D341Med (cell line): ENCODE measurements around the gene DHX34.
"Not testable (repeated sequence)": the region's sequence is repeated elsewhere in the genome, so short reads cannot be mapped to it uniquely, and the experiment has no call there.

Source experiments
- DNase-seq: peaks from one replicate; pipeline ENCODE4 v3.0.0; 2012; ENCODE audit warnings: low spot score

Gene DHX34, protein sequence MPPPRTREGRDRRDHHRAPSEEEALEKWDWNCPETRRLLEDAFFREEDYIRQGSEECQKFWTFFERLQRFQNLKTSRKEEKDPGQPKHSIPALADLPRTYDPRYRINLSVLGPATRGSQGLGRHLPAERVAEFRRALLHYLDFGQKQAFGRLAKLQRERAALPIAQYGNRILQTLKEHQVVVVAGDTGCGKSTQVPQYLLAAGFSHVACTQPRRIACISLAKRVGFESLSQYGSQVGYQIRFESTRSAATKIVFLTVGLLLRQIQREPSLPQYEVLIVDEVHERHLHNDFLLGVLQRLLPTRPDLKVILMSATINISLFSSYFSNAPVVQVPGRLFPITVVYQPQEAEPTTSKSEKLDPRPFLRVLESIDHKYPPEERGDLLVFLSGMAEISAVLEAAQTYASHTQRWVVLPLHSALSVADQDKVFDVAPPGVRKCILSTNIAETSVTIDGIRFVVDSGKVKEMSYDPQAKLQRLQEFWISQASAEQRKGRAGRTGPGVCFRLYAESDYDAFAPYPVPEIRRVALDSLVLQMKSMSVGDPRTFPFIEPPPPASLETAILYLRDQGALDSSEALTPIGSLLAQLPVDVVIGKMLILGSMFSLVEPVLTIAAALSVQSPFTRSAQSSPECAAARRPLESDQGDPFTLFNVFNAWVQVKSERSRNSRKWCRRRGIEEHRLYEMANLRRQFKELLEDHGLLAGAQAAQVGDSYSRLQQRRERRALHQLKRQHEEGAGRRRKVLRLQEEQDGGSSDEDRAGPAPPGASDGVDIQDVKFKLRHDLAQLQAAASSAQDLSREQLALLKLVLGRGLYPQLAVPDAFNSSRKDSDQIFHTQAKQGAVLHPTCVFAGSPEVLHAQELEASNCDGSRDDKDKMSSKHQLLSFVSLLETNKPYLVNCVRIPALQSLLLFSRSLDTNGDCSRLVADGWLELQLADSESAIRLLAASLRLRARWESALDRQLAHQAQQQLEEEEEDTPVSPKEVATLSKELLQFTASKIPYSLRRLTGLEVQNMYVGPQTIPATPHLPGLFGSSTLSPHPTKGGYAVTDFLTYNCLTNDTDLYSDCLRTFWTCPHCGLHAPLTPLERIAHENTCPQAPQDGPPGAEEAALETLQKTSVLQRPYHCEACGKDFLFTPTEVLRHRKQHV

DNA sequence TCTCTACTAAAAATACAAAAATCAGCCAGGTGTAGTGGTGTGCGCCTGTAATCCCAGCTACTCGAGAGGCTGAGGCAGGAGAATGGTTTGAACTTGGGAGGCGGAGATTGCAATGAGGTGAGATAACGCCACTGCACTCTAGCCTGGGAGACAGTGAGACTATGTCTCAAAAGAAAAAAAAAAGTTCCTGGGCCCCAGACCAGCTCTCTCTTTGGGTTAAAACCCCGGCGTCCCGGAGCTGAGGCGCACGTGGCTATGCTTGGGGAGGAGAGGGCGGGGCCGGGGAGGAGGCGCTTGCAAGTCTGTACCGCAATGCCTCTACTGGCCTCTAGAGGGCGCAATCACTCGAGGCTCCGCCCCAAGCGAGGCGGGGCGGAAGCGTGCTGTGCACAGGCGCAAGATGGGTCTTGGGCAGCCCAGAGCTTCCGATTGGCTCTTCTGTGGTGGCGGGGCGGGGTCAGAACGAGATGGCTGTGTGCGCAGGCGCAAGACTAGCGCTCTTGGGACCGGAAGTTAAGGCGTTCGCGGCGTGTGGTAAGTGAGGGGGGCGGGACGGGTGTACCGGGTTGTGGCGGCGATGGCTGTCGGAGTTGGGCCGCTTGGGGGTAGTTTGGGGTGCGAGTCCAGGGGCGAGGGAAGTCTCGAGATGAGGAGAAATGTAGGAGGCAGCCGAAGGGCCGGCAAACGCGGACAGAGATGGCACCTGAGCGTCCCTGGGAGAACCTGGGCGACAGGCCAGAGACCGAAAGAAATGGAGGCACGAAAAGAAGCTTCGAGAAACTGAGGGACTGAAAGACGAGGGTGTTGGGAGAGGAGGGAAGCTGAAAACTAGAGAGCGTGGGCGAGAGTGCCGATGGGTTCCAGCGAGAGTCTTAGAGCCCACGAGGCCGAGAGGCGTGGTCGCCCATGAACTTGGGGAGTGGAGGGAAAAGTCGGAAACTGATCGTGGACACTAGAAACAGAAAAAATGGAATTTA lies at the start of gene DHX34:
TSS of gene DHX34 (plus strand) at position 497 of the 977 bp plus-strand sequence. CDS start 3,716 bp downstream, outside the sequence.
- peak; percentile 99 for DNase-seq

DNA sequence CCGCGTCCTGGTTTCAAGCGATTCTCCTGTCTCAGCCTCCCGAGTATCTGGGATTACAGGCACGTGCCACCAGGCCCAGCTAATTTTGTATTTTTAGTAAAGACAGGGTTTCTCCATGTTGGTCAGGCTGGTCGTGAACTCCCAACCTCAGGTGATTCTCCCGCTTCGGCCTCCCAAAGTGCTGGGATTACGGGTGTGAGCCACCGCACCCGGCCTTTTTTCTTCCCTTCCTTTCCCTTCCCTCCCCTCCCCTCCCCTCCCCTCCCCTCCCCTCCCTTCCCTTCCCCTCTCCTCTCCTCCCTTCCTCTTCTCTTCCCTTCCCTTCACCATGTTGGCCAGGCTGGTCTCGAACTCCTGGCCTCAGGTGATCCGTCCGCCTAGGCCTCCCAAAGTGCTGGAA lies 48.2 kb upstream of the DHX34 start:
- not testable (repeated sequence) for DNase-seq

DNA sequence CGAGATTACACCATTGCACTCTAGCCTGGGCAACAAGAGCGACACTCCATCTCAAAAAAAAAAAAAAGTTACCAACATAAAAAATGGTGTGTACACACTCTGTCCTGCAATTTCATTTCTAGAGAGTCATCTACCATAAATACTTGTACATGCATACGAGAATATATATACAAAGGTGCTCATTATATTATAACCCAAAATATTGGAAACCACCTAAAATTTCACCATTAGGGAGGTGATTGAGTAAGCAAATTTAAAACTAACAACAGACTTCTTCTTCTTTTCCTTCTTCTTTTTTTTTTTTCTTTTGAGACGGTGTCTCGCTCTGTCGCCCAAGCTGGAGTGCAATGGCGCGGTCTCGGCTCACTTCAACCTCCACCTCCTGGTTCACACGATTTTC lies 46.9 kb upstream of the DHX34 start:
- DNase-seq, result no peak

DNA sequence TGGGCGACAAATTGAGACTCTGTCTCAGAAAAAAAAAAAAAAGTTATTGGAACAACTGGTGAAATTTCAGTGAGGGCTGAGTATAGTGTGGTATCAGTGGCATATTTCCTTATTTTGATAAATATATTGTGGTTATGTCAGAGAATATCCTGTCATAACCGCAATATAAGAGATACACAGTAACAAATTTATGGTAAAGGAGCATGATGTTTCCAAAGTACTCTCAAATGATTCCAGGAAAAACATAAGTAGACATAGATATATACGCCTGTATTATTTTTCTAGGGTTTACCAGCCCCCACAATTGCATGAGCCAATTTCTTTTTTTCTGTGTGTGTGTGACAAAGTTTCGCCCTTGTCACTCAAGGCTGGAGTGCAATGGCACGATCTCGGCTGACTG lies 45.1 kb upstream of the DHX34 start:
- no peak for DNase-seq

DNA sequence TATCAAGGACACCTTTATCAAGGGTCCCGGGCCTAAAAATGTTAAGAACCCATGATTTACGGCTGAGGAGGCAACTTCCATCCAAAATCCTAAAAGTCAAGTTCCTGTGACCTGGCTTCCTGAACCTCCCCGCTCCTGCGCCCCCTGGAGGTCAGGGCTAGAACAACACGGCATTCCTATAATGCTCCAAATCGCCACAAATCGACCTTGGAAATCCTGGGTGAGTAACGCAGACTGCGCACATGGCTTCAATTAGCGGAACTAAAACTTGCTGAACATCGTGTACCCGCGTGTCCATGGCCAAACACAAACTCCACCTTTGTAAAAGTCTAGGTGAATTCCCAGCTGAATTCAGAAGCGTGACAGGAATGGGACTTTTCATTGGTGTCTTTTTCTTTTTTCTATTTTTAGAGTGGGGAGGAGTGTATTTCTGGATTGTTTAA lies 43.8 kb upstream of the DHX34 start:
- peak; percentile 84 for DNase-seq

DNA sequence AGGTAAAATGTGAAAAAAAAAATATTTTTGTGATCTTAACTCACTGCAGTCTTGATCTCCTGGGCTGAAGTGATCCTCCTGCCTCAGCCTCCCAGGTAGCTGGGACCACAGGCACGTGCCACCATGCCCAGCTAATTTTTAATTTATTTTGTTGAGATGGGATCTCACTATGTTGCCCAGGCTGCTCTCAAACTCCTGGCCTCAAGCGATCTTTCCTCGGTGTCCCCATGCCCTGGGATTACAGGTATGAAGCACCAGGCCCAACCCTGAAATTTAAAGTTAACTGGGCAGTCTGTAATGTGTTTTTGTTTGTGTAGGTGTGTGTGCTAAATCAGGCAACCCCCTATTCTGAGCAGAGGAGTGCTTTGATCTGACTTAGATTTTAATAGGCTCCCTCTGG lies 42.8 kb upstream of the DHX34 start:
- no peak for DNase-seq

DNA sequence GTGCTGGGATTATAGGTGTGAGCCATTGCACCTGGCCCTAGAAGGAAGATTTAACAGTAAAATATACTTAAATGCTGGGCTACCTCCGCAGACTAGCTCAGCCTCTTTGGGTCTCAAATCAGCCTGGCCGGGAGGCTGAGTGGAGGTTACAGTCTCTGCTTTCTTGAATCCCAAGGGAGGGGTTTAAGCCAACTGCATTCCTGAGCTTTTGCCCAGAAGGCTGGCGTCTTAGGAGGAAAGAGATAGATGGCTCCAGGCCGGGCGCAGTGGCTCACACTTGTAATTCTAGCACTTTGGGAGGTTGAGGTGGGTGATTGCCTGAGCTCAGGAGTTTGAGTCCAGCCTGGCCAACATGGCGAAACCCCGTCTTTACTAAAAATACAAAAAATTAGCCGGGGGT lies 40.1 kb upstream of the DHX34 start:
- DNase-seq, result peak; percentile 60

DNA sequence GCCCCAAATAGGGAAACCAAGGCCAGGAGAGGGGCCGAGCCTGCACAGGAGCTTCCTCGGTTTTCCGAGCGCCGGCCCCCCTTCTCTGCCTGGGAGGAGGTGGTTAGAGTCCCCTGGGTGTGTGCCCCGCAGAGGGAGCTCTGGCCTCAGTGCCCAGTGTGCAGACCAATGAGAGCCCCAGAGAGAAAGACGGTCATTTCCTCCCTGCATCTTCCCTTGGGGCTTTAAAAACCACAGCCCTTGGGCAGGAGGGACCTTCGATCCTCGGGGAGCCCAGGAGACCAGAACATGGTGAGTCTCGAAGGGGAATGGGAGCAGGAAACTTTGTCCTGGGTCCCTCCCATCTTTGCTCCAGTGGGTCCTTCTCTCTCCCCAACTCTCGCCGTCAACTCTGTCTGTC lies 39.5 kb upstream of the DHX34 start, which contains the start of gene C5AR1:
TSS of gene C5AR1 (plus strand) at position 254 of the 400 bp plus-strand sequence. CDS start at position 289, 35 bp downstream.
- no peak for DNase-seq

DNA sequence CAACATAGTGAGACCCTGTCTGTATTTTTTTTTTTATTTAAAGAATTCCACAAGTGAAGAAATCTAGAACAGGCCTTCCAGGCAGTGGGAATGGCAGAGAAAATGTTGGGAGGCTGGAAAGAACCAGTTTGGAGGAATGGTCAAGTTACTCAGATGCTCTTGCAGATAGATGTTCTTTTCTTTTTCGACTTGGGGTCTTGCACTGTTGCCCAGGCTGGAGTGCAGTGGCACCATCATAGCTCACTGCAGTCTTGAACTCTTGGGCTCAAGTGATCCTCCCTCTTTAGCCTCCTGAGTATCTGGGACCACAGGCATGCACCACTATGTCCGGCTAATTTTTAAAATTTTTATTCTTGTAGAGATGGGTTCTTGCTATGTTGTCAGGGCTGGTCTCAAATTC lies 38.8 kb upstream of the DHX34 start:
- DNase-seq, result no peak

DNA sequence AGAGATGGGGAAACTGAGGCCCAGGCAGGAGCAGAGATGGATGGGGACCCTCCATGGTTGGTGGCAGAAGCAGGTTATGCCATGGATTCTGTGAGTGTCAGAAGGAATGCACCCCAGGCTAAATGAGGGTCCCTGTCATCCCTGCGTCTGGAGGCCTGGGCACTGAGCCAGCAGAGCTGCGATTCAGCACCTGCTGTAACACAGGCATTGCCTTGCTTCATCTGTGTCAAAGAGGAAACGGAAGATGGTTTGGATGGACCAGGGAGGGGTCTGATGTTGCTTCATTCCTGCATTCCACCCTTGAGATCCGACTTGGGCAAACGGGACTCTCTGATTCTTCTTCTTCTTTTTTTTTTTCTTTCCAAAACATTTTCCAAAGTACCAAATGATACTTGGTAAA lies 38.3 kb upstream of the DHX34 start:
- DNase-seq, result no peak

DNA sequence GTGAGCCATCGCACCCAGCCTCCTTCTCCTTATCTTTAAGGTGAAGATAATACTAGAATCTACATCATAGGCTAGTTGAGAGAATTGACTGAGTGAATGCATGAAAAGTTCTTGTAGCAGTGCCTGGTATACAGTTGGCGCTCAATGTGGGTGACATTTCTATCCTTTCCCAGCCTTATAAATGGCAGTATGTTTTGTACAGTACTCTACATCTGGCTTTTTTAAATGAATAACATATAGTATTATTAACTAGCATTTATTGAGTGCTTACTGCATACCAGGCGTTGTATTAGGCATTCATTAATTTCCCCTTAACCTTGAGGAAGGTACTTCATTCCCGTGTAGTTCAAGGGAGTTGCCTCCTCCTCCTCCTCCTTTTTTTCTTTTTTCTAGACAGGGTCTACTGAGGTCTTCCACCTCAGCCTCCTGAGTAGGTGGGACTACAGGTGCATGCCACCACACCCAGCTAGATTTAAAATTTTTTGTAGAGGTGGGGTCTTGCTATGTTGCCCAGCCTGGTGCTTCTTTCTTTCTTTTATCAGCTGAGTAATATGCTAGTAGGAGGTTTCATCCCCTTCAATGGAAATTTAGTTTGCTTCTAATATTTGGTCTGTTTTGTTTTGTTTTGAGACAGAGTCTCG lies 36.6 kb upstream of the DHX34 start:
- no peak for DNase-seq

DNA sequence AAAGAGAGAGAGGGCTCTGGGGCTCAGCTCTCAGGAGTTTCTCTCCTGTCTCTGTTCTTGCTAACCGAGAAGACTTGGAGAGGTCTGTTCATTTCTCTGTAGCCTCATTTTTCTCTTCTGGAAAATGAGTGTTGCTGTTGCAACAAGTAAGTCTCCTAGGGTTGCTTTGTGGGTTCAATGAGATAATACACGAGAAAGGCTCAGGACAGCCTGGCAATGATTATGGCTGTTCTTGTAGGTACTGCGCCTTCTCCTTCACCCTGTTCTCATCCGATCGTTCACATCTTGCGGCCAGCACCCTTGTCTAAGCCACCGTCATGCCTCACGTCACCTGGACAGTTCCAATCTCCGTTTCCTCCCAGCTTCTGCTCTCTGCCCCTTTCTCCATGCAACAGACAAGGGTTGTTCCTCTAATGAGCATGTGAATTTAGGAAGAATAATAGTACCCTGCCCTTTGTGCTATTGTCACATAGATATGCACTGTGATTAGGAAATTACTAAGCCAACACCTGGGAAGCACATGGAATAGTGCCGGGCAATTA lies 35.3 kb upstream of the DHX34 start:
- no peak for DNase-seq

DNA sequence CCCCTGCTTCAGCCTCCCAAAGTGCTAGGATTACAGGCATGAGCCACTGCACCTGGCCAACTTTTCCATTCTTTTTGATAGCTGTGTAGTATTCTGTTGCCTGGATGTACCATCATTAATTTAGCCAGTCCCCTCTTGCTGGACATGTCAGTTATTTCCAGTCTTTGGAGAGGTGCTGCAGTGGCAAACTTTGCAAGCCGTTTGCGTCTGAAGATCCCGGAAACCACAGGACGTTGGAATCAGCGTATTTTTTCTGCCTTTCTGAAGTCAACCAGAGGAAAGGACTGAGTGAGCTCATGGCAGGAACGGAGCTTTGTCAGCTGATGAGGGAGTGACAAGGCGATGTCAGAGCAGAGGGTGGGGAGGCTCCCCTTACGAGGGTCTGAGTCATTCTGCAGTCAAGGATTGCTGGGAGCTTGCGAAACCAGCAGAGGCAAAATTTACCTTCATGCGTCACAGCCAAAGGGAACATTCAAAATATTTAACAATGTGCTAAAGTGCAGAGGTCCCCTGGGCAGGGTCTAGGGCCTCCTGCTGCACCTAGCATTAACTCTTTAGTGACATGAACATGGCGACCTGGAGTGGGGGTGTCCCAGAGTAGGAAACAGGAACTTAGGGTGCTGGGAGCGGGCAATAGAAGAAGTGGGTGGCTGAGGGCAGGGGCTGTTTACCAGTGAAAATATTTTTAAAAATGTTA lies 33.8 kb upstream of the DHX34 start:
- DNase-seq, result no peak

DNA sequence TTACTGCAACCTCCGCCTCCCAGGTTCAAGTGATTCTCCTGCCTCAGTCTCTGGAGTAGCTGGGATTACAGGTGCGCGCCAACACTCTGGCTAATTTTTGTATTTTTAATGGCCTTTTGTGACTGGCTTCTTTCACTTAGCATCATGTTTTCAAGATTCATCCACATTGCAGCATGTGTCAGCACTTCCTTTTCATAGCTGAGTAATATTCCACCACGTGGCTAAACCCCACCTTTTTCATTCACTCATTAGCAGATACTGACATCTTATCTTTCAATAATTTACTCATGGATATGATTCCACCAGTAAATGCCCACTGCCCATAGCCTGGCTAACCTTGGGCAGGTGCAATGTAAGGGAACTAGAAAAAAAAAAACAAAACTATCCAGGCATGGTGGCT lies 32.6 kb upstream of the DHX34 start:
- no peak for DNase-seq

DNA sequence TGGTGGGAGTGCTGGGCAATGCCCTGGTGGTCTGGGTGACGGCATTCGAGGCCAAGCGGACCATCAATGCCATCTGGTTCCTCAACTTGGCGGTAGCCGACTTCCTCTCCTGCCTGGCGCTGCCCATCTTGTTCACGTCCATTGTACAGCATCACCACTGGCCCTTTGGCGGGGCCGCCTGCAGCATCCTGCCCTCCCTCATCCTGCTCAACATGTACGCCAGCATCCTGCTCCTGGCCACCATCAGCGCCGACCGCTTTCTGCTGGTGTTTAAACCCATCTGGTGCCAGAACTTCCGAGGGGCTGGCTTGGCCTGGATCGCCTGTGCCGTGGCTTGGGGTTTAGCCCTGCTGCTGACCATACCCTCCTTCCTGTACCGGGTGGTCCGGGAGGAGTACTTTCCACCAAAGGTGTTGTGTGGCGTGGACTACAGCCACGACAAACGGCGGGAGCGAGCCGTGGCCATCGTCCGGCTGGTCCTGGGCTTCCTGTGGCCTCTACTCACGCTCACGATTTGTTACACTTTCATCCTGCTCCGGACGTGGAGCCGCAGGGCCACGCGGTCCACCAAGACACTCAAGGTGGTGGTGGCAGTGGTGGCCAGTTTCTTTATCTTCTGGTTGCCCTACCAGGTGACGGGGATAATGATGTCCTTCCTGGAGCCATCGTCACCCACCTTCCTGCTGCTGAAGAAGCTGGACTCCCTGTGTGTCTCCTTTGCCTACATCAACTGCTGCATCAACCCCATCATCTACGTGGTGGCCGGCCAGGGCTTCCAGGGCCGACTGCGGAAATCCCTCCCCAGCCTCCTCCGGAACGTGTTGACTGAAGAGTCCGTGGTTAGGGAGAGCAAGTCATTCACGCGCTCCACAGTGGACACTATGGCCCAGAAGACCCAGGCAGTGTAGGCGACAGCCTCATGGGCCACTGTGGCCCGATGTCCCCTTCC lies 28.9 kb upstream of the DHX34 start:
- no peak for DNase-seq

DNA sequence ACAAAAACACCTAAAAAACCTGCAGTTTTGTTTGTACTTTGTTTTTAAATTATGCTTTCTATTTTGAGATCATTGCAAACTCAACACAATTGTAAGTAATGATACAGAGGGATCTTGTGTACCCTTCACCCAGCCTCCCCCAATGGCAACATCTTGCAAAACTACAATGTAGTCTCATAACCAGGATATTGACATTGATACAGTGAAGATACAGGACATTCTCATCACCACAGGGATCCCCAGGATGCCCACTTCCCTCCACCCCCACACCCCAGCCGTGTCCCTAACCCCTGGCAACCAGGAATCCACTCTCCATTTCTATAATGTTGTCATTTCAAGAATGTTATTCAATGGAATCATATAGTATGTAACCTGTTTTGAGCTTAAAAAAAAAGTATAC lies 27.5 kb upstream of the DHX34 start:
- no peak for DNase-seq

DNA sequence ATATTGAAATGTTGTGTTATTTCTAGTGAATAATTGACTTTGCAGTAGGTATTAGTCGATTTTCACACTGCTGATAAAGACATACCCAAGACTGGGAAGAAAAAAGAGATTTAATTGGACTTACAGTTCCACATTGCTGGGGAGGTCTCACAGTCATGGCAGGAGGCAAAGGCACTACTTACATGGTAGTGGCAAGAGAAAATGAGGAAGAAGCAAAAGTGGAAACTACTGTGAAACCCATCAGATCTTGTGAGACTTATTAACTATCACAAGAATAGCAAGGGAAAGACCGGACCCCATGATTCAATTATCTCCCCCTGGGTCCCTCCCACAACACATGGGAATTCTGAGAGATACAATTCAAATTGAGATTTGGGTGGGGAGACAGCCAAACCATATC lies 27.1 kb upstream of the DHX34 start:
- DNase-seq, result no peak

DNA sequence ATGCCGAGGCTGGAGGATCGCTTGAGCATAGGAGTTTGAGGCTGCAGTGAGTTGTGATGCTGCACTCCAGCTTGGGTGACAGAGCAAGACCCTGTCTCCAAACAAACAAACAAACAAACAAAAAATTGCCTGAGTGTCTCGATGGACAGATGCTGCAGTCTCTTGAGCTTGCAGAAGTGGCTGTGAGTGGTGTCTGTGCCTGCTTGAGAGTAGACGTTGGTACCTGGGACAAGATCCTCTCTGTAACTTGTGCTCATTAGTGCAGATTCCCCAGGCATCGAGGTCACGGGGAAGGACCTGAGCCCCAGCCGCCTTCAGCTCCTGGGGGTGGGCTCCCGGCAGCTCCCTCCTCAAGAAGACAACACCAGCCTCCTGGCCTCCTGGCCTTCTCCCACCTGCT lies 25.7 kb upstream of the DHX34 start:
- DNase-seq, result no peak

DNA sequence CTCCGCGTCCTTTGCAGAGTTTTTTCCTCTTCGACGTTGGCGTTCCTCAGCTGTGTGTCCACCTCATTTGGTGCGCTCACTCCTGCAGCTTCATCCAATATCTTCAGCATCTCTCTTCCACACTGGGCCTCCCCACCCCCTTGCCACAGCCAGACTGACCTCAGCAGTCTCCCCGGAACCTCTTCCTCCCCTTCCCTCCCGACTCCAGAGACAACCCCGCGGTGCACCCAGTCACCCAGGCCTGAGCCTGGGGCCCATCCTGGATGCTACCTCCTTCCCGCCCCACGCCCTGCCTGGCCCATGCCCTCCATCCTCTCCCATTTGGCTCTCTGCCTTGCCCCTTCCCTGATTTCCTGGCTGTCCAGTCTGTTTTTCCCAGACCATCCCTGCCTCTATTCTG lies 25.2 kb upstream of the DHX34 start:
- DNase-seq, result no peak
